GM23248 (cell line): ENCODE results near the gene EXOG. TPM values are rescaled to one million over a fixed set of nuclear protein-coding genes. Genes with fewer than 3 reads are reported as not detected.

ENCODE experiments used
- DNase-seq: peaks from one replicate; pipeline ENCODE4 v3.0.0-alpha.2; 2015
- H2AFZ ChIP-seq: fragments of 200-600 bp; sonication (generic); 2 replicates; pipeline ENCODE4 v1.6.1; 2016; ENCODE audit warnings: antibody characterized with exemption
- H3F3A ChIP-seq: fragments of 200-600 bp; sonication (generic); 2 replicates; pipeline ENCODE4 v1.6.1; 2016; ENCODE audit warnings: mild to moderate bottlenecking, antibody characterized with exemption, mixed run types; ENCODE audit not compliant: insufficient read depth
- H3K27ac ChIP-seq: fragments of 200-600 bp; sonication (generic); 2 replicates; pipeline ENCODE4 v1.5.1; 2016; ENCODE audit warnings: mild to moderate bottlenecking
- H3K27me3 ChIP-seq: fragments of 200-600 bp; sonication (generic); replicated peaks from 2 replicates; pipeline ENCODE4 v1.6.1; 2016; ENCODE audit warnings: mild to moderate bottlenecking; ENCODE audit not compliant: insufficient read depth
- H3K36me3 ChIP-seq: fragments of 200-600 bp; sonication (generic); 2 replicates; pipeline ENCODE4 v1.6.1; 2016; ENCODE audit warnings: low read depth, mild to moderate bottlenecking
- H3K4me1 ChIP-seq: fragments of 200-600 bp; sonication (generic); 2 replicates; pipeline ENCODE4 v1.6.1; 2016; ENCODE audit warnings: mild to moderate bottlenecking; ENCODE audit not compliant: insufficient read depth
- H3K4me2 ChIP-seq: fragments of 200-600 bp; sonication (generic); one replicate; pipeline ENCODE4 v1.6.1; 2016; ENCODE audit warnings: mild to moderate bottlenecking; ENCODE audit not compliant: unreplicated experiment
- H3K4me3 ChIP-seq: fragments of 200-600 bp; sonication (generic); 2 replicates; pipeline ENCODE4 v1.5.1; 2016; ENCODE audit warnings: mild to moderate bottlenecking
- H3K79me2 ChIP-seq: fragments of 200-600 bp; sonication (generic); 2 replicates; pipeline ENCODE4 v1.6.1; 2016; ENCODE audit warnings: mild to moderate bottlenecking; ENCODE audit not compliant: insufficient read depth
- H3K9ac ChIP-seq: fragments of 200-600 bp; sonication (generic); 2 replicates; pipeline ENCODE4 v1.6.1; 2016; ENCODE audit warnings: mild to moderate bottlenecking
- H3K9me2 ChIP-seq: fragments of 200-600 bp; sonication (generic); 2 replicates; pipeline ENCODE4 v1.6.1; 2016; ENCODE audit warnings: mixed run types, mild to moderate bottlenecking, moderate library complexity; ENCODE audit not compliant: insufficient read depth
- H3K9me3 ChIP-seq: fragments of 200-600 bp; sonication (generic); one replicate; pipeline ENCODE4 v1.6.1; 2017; ENCODE audit warnings: low read depth
- H4K20me1 ChIP-seq: fragments of 200-600 bp; sonication (generic); 2 replicates; pipeline ENCODE4 v1.6.0; 2016; ENCODE audit not compliant: insufficient read depth
- EZH2 ChIP-seq: fragments of 200-600 bp; sonication (generic); IDR thresholded peaks from 2 replicates; pipeline ENCODE4 v1.6.1; 2018; ENCODE audit warnings: antibody characterized with exemption, mild to moderate bottlenecking; ENCODE audit not compliant: insufficient read depth, poor library complexity, severe bottlenecking
- EZH2phosphoT487 ChIP-seq: fragments of 200-600 bp; sonication (generic); IDR thresholded peaks from 2 replicates; pipeline ENCODE4 v1.6.1; 2018; ENCODE audit warnings: antibody characterized with exemption, moderate library complexity, mild to moderate bottlenecking, low read depth; ENCODE audit not compliant: insufficient read depth
- WGBS, 2 experiments: methylation state at CpG; one replicate each; pipeline ENCODE4 v1.1.6; 2015 to 2017; ENCODE audit warnings: low lambda C conversion rate in 2 of 2, low coverage in 1 of 2; ENCODE audit errors: missing lambda C conversion rate in 2 of 2; 5-methylcytosine and 5-hydroxymethylcytosine counted together
- in situ Hi-C: fragments of 300-500 bp; cut with MboI; formaldehyde crosslinking; loops from 2 replicates; pipeline ENCODE4 v1.15.0; 2020
- polyA plus RNA-seq: library from polyadenylated mRNA; unstranded; fragments of >200 nt; fragmentation: Nextera tagmentation; extraction: Ambion mirVana; gene quantifications from 2 replicates; pipeline ENCODE4 v1.2.1, GENCODE V29; 2016
- total RNA-seq: library from RNA; depleted of rRNA; stranded (reverse); fragments of >200 nt; shearing (Covaris generic); gene quantifications from 2 replicates; pipeline ENCODE4 v1.2.3, GENCODE V29; 2014

EXOG gene
- total and polyA plus RNA-seq, 2 experiments from 2014 or later: 6.4 to 8.2 TPM

GRCh38 chr3:38479431-38480092 lies 16.6 kb upstream of the EXOG start:
- WGBS, 2 experiments: 61 to 62% methylated on average over 10 of the region's 10 CpGs
- Histone ChIP-seq H3K27ac (no peak overlapping the region), H3K4me3 (no peak overlapping the region), H3K36me3 (0 out of 2 replicates have a peak, but pooled peaks cover 3% of the 10 kb centered on the region), H3F3A (no peaks in the 10 kb centered on the region), H2AFZ (no peak overlapping the region), H3K27me3 (no peaks in the 10 kb centered on the region), H4K20me1 (no peaks in the 10 kb centered on the region), H3K79me2 (no peaks in the 10 kb centered on the region), H3K9me2 (no peaks in the 10 kb centered on the region), H3K4me1 (no peaks in the 10 kb centered on the region), H3K9ac (no peak overlapping the region), H3K4me2 (no peak overlapping the region), H3K9me3 (no peaks in the 10 kb centered on the region)
- in situ Hi-C loops: loop anchor here (10.0 to 25.0 kb wide), 2 partner anchors 135 to 367 kb away; partner anchors contain the start of gene XYLB
- peak; percentile 79 for DNase-seq
- TF ChIP-seq EZH2: no peak
- no peak for TF ChIP-seq EZH2phosphoT487

- H3K27me3 ChIP-seq: no peaks in the 10 kb centered on the region
- no peaks in the 10 kb centered on the region for H3K9me3 ChIP-seq
- H3K4me3 ChIP-seq: no peak overlapping the region
- H3K4me2 ChIP-seq: no peak overlapping the region
- no peaks in the 10 kb centered on the region for H3K79me2 ChIP-seq
- H3K4me1 ChIP-seq: no peaks in the 10 kb centered on the region
- no peaks in the 10 kb centered on the region for H3F3A ChIP-seq
- in situ Hi-C loops: loop anchor here (10.0 to 25.0 kb wide), 2 partner anchors 135 to 368 kb away; partner anchors contain the start of gene XYLB
- 0 out of 2 replicates have a peak, but pooled peaks cover 3% of the 10 kb centered on the region for H3K36me3 ChIP-seq
- H4K20me1 ChIP-seq: no peaks in the 10 kb centered on the region
- no peak for DNase-seq
- H2AFZ ChIP-seq: no peak overlapping the region
- 48 to 52% methylated on average over 3 of the region's 3 CpGs for WGBS, 2 experiments
- TF ChIP-seq EZH2 (no peak), EZH2phosphoT487 (no peak)
- H3K27ac ChIP-seq: no peak overlapping the region
- H3K9me2 ChIP-seq: no peaks in the 10 kb centered on the region
- H3K9ac ChIP-seq: no peak overlapping the region
Observed at GRCh38 chr3:38480093-38480445, 16.1 kb upstream of the EXOG start.

GRCh38 chr3:38480930-38481329 lies 15.2 kb upstream of the EXOG start:
- in situ Hi-C loops: loop anchor here (10.0 to 25.0 kb wide), 2 partner anchors 136 to 369 kb away; partner anchors contain the start of gene XYLB
- no peak for TF ChIP-seq EZH2
- no peak for TF ChIP-seq EZH2phosphoT487
- 83 to 100% methylated on average over 2 of the region's 2 CpGs for WGBS, 2 experiments

GRCh38 chr3:38482951-38483350 lies 13.2 kb upstream of the EXOG start:
- Histone ChIP-seq H3K9me2 (no peaks in the 10 kb centered on the region), H3K36me3 (0 out of 2 replicates have a peak, but pooled peaks cover 3% of the 10 kb centered on the region), H4K20me1 (no peaks in the 10 kb centered on the region), H3K4me1 (no peaks in the 10 kb centered on the region), H3K9me3 (no peaks in the 10 kb centered on the region), H3F3A (no peaks in the 10 kb centered on the region), H3K4me2 (no peak overlapping the region), H3K9ac (no peak overlapping the region), H2AFZ (no peak overlapping the region), H3K79me2 (no peaks in the 10 kb centered on the region), H3K4me3 (no peak overlapping the region), H3K27me3 (no peaks in the 10 kb centered on the region), H3K27ac (no peak overlapping the region)
- no peak for DNase-seq
- no peak for TF ChIP-seq EZH2phosphoT487
- TF ChIP-seq EZH2: no peak
- in situ Hi-C loops: loop anchor here (10.0 to 25.0 kb wide), 2 partner anchors 138 to 371 kb away; partner anchors contain the start of gene XYLB
- WGBS, 2 experiments: 79 to 80% methylated on average over 10 of the region's 10 CpGs

More at GRCh38 chr3:38480930-38481329, 15.2 kb upstream of the EXOG start:
- DNase-seq: no peak
- no peaks in the 10 kb centered on the region for H3K9me2 ChIP-seq
- no peaks in the 10 kb centered on the region for H3K27me3 ChIP-seq
- no peak overlapping the region for H3K9ac ChIP-seq
- H4K20me1 ChIP-seq: no peaks in the 10 kb centered on the region
- H3K9me3 ChIP-seq: no peaks in the 10 kb centered on the region
- no peaks in the 10 kb centered on the region for H3F3A ChIP-seq
- H2AFZ ChIP-seq: no peak overlapping the region
- no peak overlapping the region for H3K4me3 ChIP-seq
- no peaks in the 10 kb centered on the region for H3K4me1 ChIP-seq
- 0 out of 2 replicates have a peak, but pooled peaks cover 3% of the 10 kb centered on the region for H3K36me3 ChIP-seq
- no peaks in the 10 kb centered on the region for H3K79me2 ChIP-seq
- no peak overlapping the region for H3K4me2 ChIP-seq
- no peak overlapping the region for H3K27ac ChIP-seq

- Histone ChIP-seq H2AFZ (no peak overlapping the region), H3K9ac (no peak overlapping the region), H3K9me3 (no peaks in the 10 kb centered on the region), H3K27me3 (no peaks in the 10 kb centered on the region), H3F3A (no peaks in the 10 kb centered on the region), H3K4me2 (no peak overlapping the region), H3K4me3 (no peak overlapping the region), H3K79me2 (no peaks in the 10 kb centered on the region), H3K27ac (no peak overlapping the region), H4K20me1 (no peaks in the 10 kb centered on the region), H3K36me3 (no peaks in the 10 kb centered on the region), H3K9me2 (no peaks in the 10 kb centered on the region), H3K4me1 (no peaks in the 10 kb centered on the region)
- in situ Hi-C loops: loop anchor here (10.0 to 25.0 kb wide), 2 partner anchors 143 to 375 kb away; partner anchors contain the start of gene XYLB
- no peak for TF ChIP-seq EZH2
- TF ChIP-seq EZH2phosphoT487: no peak
- no peak for DNase-seq
- 77 to 84% methylated on average over 3 of the region's 3 CpGs for WGBS, 2 experiments
Observed at GRCh38 chr3:38487323-38487722, 8.8 kb upstream of the EXOG start.
